Measurements from ENCODE around the gene WDFY4. TPM values are rescaled to one million over a fixed set of nuclear protein-coding genes. Genes with fewer than 3 reads are reported as not detected.
A peak's percentile ranks its signal among the peaks of the same experiment; 100 is the strongest.

The WDFY4 gene
- total and polyA plus RNA-seq, 2 of the 13 experiments (the other 11 are each of a cell fraction or from before 2014, with no cell fraction given), result not detected

GRCh38 chr10:48656241-48656913 is 28.3 kb upstream of the WDFY4 start (continued):
- TF ChIP-seq ZNF503 (CRISPR knock-in tag; IDR thresholded peaks at IDR 0.05) (no peak), ZNF460 (CRISPR knock-in tag; IDR thresholded peaks at IDR 0.05; ENCODE audit: borderline replicate concordance) (no peak), SMC3 (IDR thresholded peaks at IDR 0.05; ENCODE audit: low read length) (no peak; the same call in 1 of the 2 replicates), BCL3 (CRISPR knock-in tag; IDR thresholded peaks at IDR 0.05) (no peak), ZSCAN30 (CRISPR knock-in tag; IDR thresholded peaks at IDR 0.05) (no peak), ZUFSP (CRISPR knock-in tag; IDR thresholded peaks at IDR 0.05; ENCODE audit: borderline replicate concordance) (no peak), ZNF674 (CRISPR knock-in tag; IDR thresholded peaks at IDR 0.05; ENCODE audit: low read depth) (no peak), SP2 (CRISPR knock-in tag; IDR thresholded peaks at IDR 0.05) (no peak), NBN (conservative IDR thresholded peaks at IDR 0.05) (no peak), ZNF121 (CRISPR knock-in tag; IDR thresholded peaks at IDR 0.05) (0 out of 2 replicates have a peak, but pooled peaks have one; percentile 21), EZH2 (conservative IDR thresholded peaks at IDR 0.05; ENCODE audit: low read depth, low read length) (no peak), ZNF704 (CRISPR knock-in tag; IDR thresholded peaks at IDR 0.05; ENCODE audit: borderline replicate concordance) (no peak), ASH2L (IDR thresholded peaks at IDR 0.05; ENCODE audit: insufficient read length, low read depth, low read length) (peak; percentile 20), MYC (CRISPR knock-in tag; IDR thresholded peaks at IDR 0.05; ENCODE audit: borderline replicate concordance) (no peak), RFXANK (CRISPR knock-in tag; IDR thresholded peaks at IDR 0.05) (no peak), GATAD2A (CRISPR knock-in tag; IDR thresholded peaks at IDR 0.05) (no peak), ZFY (CRISPR knock-in tag; IDR thresholded peaks at IDR 0.05) (peak; percentile 46; the same call in 1 of the 2 replicates), MIER3 (CRISPR knock-in tag; IDR thresholded peaks at IDR 0.05; ENCODE audit: borderline replicate concordance) (no peak)
- TF ChIP-seq, protein P1, sequence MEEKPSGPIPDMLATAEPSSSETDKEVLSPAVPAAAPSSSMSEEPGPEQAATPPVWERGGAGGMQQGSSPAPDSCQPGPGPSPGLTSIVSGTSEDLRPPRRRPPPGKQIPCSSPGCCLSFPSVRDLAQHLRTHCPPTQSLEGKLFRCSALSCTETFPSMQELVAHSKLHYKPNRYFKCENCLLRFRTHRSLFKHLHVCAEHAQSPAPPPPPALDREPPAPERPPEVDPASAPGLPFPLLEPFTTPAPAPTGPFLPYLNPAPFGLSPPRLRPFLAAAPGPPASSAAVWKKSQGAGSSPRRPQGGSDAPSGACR (CRISPR knock-in tag; IDR thresholded peaks at IDR 0.05), result no peak
- TF ChIP-seq, protein P2, sequence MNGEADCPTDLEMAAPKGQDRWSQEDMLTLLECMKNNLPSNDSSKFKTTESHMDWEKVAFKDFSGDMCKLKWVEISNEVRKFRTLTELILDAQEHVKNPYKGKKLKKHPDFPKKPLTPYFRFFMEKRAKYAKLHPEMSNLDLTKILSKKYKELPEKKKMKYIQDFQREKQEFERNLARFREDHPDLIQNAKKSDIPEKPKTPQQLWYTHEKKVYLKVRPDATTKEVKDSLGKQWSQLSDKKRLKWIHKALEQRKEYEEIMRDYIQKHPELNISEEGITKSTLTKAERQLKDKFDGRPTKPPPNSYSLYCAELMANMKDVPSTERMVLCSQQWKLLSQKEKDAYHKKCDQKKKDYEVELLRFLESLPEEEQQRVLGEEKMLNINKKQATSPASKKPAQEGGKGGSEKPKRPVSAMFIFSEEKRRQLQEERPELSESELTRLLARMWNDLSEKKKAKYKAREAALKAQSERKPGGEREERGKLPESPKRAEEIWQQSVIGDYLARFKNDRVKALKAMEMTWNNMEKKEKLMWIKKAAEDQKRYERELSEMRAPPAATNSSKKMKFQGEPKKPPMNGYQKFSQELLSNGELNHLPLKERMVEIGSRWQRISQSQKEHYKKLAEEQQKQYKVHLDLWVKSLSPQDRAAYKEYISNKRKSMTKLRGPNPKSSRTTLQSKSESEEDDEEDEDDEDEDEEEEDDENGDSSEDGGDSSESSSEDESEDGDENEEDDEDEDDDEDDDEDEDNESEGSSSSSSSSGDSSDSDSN (CRISPR knock-in tag; IDR thresholded peaks at IDR 0.05), result peak; percentile 66; the same call in 1 of the 2 replicates
- TF ChIP-seq, protein P3, sequence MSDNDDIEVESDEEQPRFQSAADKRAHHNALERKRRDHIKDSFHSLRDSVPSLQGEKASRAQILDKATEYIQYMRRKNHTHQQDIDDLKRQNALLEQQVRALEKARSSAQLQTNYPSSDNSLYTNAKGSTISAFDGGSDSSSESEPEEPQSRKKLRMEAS (IDR thresholded peaks at IDR 0.05), result peak; percentile 55

Measured in HepG2 (cell line).